GM18870 (cell line): ENCODE data around the gene BEND7.

ENCODE experiments used
- ATAC-seq: cut with Tn5 transposase; IDR thresholded peaks from one replicate; pipeline ENCODE4 v1.9.1; 2021; ENCODE audit warnings: moderate library complexity; ENCODE audit not compliant: unreplicated experiment

The BEND7 gene

GRCh38 chr10:13521026-13521425 lies 7.8 kb downstream of the BEND7 start:
- ATAC-seq, result no peak

GRCh38 chr10:13520194-13520593 lies 8.6 kb downstream of the BEND7 start:
- ATAC-seq, result no peak

- no peak for ATAC-seq
These were observed 10.6 kb downstream of the BEND7 start for GRCh38 chr10:13518076-13518692.

- no peak for ATAC-seq
These were observed 11.1 kb downstream of the BEND7 start for GRCh38 chr10:13517675-13518074.

- no peak for ATAC-seq
These were observed 12.6 kb downstream of the BEND7 start for GRCh38 chr10:13516176-13516575.

- no peak for ATAC-seq
These were observed 13.3 kb downstream of the BEND7 start for GRCh38 chr10:13515467-13515866.

- no peak for ATAC-seq
These were observed 14.5 kb downstream of the BEND7 start for GRCh38 chr10:13514296-13514695.

GRCh38 chr10:13512564-13512963 lies 16.2 kb downstream of the BEND7 start:
- no peak for ATAC-seq

GRCh38 chr10:13511409-13511808 lies 17.4 kb downstream of the BEND7 start:
- ATAC-seq, result no peak

- no peak for ATAC-seq
These were observed 23.6 kb downstream of the BEND7 start for GRCh38 chr10:13505052-13505680.

GRCh38 chr10:13503745-13504463 lies 24.9 kb downstream of the BEND7 start:
- no peak for ATAC-seq

- ATAC-seq, result no peak
These were observed 26.4 kb downstream of the BEND7 start for GRCh38 chr10:13502380-13502779.

GRCh38 chr10:13500201-13500600 lies 28.6 kb downstream of the BEND7 start:
- ATAC-seq, result no peak

- ATAC-seq, result no peak
These were observed 29.7 kb downstream of the BEND7 start for GRCh38 chr10:13499150-13499549.

- ATAC-seq, result no peak
These were observed 31.9 kb downstream of the BEND7 start for GRCh38 chr10:13496931-13497330.

GRCh38 chr10:13496164-13496563 lies 32.6 kb downstream of the BEND7 start:
- no peak for ATAC-seq

GRCh38 chr10:13492493-13493180 lies 36.2 kb downstream of the BEND7 start:
- ATAC-seq, result no peak

GRCh38 chr10:13491747-13492360 lies 37.0 kb downstream of the BEND7 start:
- no peak for ATAC-seq

- no peak for ATAC-seq
These were observed 38.3 kb downstream of the BEND7 start for GRCh38 chr10:13490503-13490902.

GRCh38 chr10:13489035-13489599 lies 39.7 kb downstream of the BEND7 start:
- no peak for ATAC-seq

GRCh38 chr10:13485623-13486022 lies 43.2 kb downstream of the BEND7 start:
- no peak for ATAC-seq
